GM12801 (cell line): Measurements from ENCODE around the gene PLEKHH3.

Source experiments
- TF ChIP-seq, protein P1 (sequence below): IDR thresholded peaks from one replicate; pipeline ENCODE4 v1.5.1; 2011; ENCODE audit warnings: control low read depth; ENCODE audit not compliant: insufficient read length; ENCODE audit errors: extremely low read depth

Gene PLEKHH3

DNA sequence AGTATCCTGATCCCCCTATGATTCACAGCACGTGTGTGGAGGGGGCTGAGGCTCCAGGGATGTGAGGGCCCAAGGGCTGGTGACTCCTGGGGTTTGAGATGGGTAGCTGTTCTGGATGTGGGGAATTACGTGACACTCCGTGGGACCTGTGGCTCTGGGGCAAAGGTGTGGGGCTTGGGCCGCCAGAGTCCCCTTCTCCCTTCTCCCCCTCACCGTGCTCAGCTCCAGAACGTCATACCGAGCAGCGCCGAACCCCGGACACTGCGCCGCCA is 7.2 kb downstream of the PLEKHH3 start:
- TF ChIP-seq, protein P1, sequence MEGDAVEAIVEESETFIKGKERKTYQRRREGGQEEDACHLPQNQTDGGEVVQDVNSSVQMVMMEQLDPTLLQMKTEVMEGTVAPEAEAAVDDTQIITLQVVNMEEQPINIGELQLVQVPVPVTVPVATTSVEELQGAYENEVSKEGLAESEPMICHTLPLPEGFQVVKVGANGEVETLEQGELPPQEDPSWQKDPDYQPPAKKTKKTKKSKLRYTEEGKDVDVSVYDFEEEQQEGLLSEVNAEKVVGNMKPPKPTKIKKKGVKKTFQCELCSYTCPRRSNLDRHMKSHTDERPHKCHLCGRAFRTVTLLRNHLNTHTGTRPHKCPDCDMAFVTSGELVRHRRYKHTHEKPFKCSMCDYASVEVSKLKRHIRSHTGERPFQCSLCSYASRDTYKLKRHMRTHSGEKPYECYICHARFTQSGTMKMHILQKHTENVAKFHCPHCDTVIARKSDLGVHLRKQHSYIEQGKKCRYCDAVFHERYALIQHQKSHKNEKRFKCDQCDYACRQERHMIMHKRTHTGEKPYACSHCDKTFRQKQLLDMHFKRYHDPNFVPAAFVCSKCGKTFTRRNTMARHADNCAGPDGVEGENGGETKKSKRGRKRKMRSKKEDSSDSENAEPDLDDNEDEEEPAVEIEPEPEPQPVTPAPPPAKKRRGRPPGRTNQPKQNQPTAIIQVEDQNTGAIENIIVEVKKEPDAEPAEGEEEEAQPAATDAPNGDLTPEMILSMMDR, result no peak

DNA sequence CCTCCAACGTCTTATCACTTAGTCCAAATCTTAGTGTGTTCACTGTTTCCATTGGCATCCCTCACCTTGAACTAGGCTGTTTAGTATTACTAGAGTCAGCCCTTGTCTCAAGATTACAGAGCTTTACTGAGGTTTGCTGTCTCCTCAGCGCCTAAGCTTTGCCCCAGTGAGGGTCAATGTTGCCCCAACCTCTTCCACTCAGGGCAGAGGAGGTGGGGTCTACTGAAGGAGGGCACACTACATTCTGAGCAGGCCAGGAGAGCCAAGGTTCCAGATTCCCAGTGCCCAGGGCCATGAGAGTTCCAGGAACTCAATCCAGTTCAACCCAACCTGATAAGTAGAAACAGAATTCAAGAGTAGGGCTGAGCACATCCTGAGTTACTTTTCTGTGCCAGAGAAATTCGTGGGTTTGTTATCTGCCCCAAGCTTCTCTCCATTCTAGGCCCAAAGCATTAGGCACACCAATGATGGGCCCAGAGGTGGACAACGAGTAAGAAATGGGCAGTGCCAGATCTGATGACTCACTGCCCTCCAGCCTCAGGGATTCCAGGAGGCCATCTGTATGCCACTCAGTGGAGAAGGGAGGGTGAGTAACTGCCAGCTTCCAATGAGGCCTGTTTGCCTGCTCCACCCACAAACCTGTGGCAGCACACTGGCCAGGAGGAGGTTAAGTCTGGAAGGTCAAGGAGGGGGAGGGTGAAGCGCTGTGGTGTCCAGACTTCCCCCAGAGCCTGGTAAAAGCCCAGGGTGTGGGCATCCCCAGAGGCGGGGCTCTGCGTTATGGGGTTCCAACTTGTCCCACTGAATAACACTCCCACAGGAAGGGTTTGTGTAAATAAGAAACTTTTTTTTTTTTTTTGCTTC is 9.5 kb downstream of the PLEKHH3 start:
- TF ChIP-seq, protein P1, result no peak

DNA sequence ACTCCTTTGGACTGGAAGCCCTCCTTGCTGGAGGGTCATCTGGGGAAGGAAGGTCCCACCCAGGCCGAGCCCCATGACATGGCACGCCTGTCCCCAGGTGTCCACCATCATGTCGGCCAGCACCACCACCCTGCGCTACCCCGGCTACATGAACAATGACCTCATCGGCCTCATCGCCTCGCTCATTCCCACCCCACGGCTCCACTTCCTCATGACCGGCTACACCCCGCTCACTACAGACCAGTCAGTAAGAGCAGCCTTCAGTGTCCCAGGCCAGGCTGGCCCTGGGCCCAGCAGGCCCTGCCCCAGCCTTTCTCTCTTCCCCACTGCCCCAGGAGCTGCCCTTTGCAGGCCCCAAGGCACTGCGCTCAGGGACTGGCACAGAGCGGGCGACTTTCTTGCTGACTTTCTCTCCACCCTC is 11.2 kb downstream of the PLEKHH3 start:
- TF ChIP-seq, protein P1, result no peak

DNA sequence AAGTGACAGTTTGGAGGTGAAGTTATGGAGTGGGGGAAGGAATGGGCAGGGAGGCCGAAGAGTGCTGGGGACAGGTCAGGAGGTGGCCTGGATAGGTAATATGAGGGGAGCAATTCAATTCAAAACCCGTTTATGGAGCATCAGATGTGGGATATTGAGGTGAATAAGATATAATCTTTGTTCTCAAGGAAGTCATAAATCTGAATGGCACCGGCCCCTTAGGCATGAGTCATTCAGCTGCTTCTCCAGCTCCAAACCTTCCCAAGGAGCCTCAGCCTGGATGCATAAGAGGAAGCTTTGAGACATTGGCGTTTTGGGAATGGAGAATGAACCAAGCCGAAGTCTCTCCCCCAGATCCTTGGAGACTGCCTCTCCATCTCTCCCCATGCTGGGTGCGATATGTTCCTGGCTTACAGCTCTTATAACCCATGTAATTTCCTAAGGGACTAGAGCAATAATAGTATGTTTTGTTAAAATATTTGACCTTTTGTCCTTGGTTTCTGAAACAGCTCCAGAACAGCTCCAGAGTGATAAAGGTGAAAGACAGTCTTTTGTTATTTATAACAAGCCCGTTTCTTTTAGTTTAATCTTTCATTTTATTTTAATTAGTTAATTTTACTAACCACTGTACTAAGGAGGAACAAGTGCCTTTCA is 16.0 kb downstream of the PLEKHH3 start:
- TF ChIP-seq, protein P1, result no peak

DNA sequence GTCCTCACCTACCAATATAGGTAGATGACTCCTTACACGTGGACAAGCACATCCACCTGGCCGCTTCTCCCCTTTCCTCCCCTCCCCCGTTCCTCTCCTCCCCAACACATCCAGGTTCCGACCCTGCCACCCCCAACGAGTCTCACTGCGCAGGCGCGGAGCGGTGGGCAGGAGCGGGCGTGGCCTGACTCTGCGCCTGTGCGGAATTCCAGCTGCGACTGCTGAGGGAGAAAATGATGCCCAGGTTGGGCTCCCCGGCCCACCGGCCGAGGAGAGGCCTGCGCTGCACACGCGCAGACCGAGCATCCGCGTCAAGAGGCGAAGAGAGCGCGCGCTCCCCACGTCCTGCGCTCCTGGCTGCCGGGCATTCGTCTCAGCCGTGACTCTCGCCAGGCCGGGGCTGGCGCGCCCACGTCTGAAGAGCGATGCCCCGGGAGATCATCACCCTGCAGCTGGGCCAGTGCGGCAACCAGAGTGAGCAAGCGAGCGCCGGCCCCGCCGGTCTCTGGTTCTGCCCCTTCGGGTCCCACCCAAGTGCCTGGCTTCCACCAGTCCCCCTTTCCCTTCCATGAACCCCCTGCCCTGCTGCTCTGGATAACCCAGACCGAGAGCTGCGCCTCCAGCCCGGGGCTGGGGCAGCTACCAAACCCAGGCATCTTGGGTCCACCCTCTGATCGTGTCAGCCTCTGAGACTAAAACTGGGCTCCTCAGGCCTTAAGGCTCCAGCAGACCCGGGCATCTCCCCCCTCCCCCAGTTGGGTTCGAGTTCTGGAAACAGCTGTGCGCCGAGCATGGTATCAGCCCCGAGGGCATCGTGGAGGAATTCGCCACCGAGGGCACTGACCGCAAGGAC is 17.5 kb downstream of the PLEKHH3 start, which contains the start of gene TUBG2:
TUBG2 (plus strand) TSS at position 206 of the 853 bp plus-strand sequence; CDS start at position 426, 220 bp downstream.
- TF ChIP-seq, protein P1, result no peak

DNA sequence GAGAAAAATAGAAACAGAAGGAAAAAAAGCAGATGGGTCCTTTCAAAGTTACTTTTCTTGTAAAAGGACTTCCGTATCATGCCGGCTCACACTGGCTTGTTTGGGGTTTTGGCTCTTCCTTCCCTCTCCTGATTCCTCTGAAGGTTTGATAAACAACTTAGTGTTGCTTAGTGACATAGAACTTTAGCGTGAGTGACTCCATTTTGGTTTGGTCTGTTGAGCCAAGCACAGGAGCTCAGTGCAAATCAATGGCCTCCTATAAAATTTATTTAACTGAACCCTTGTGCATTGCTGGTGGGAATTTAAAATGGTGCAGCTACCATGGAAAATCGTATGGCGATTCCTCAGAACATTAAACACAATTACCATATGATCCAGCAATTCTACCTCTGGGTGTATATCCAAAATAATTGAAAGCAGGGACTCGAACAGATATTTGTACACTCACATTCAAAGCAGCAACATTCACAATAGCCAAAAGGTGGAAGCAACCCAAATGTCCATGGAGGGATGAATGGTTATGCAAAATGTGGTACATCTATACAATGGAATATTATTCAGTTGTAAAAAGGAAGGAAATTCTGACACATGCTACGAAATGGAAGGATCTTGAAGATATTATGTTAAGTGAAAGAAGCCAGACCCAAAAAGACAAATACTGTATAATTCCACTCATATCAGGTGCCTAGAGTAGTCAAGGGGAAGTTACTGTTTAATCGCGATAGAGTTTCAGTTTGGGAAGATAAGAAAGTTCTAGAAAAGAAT is 18.8 kb downstream of the PLEKHH3 start:
- TF ChIP-seq, protein P1, result no peak
